Lung (tissue), 12 donors: ENCODE results near the gene PROSER2. TPM values are rescaled to one million over a fixed set of nuclear protein-coding genes. Genes with fewer than 3 reads are reported as not detected.

Experiments used
- ATAC-seq: fragments of 200-7000 bp; cut with Tn5 transposase; one replicate; pipeline ENCODE4 v1.9.1; 2020; ENCODE audit warnings: moderate number of reproducible peaks; ENCODE audit not compliant: insufficient read depth, low FRiP score
- DNase-seq, 3 donors: peaks; one replicate each; pipeline ENCODE4 v3.0.0-alpha.2; 2013 to 2017
- H3K27ac ChIP-seq, 2 donors: one replicate each; pipeline ENCODE4 v1.5.1; 2013; ENCODE audit warnings: mild to moderate bottlenecking in 2 of 2, moderate library complexity in 2 of 2, control low read depth in 1 of 2, inconsistent platforms in 1 of 2, low read depth in 1 of 2, low read length in 1 of 2
- H3K27me3 ChIP-seq, 3 donors: one replicate each; pipeline ENCODE4 v1.5.1; 2013; ENCODE audit warnings: low read length in 2 of 3; ENCODE audit not compliant: control insufficient read depth in 3 of 3, insufficient read depth in 3 of 3
- H3K36me3 ChIP-seq, 4 donors: one replicate each; pipeline ENCODE4 v1.5.1; 2013; ENCODE audit warnings: low read length in 4 of 4, mild to moderate bottlenecking in 1 of 4, moderate library complexity in 1 of 4; ENCODE audit not compliant: control insufficient read depth in 4 of 4, insufficient read depth in 4 of 4
- H3K4me1 ChIP-seq, 5 donors: one replicate each; pipeline ENCODE4 v1.5.1; 2013; ENCODE audit warnings: low read length in 5 of 5, mild to moderate bottlenecking in 2 of 5, moderate library complexity in 1 of 5; ENCODE audit not compliant: control insufficient read depth in 5 of 5, insufficient read depth in 5 of 5
- H3K4me3 ChIP-seq: one replicate; pipeline ENCODE4 v1.5.1; 2013; ENCODE audit warnings: mild to moderate bottlenecking, control low read depth, moderate library complexity
- H3K9ac ChIP-seq, 2 donors: one replicate each; pipeline ENCODE4 v1.5.1; 2013; ENCODE audit warnings: low read length in 2 of 2, control low read depth in 1 of 2; ENCODE audit not compliant: insufficient read depth in 1 of 2
- H3K9me3 ChIP-seq, 4 donors: one replicate each; pipeline ENCODE4 v1.5.1; 2013; ENCODE audit warnings: low read length in 3 of 4, mild to moderate bottlenecking in 1 of 4, moderate library complexity in 1 of 4; ENCODE audit not compliant: control insufficient read depth in 4 of 4, insufficient read depth in 3 of 4
- WGBS, 2 donors: extraction: QIAGEN DNeasy Blood & Tissue Kit; methylation state at CpG; one replicate each; pipeline ENCODE4 v1.1.7; 2013; 5-methylcytosine and 5-hydroxymethylcytosine counted together
- polyA plus RNA-seq, 2 donors: library from polyadenylated mRNA; stranded (reverse); fragments of 200-250 nt; gene quantifications; one replicate each; pipeline ENCODE4 v1.2.1, GENCODE V29; 2013
- total RNA-seq, 2 donors: library from RNA; depleted of rRNA in 1 of 2; stranded (reverse); fragments of >200 nt in 1 of 2; gene quantifications; one replicate each; pipeline ENCODE4 v1.2.1, GENCODE V29; 2014 to 2021
- TF ChIP-seq, protein P1 (sequence below): IDR thresholded peaks from 2 replicates; pipeline ENCODE4 v1.5.1; 2012; ENCODE audit warnings: mild to moderate bottlenecking; ENCODE audit errors: control extremely low read depth, extremely low read depth
- donor health status: control.
- donor health status: control.
- donor health status: Bipolar disorder and iron deficiency.
- donor health status: healthy.
- donor health status: DM: yes; HTN: yes; CAD: no.

PROSER2 gene
- total and polyA plus RNA-seq, 4 donors = 8.2 to 23.9 (median 10.3) TPM

DNA sequence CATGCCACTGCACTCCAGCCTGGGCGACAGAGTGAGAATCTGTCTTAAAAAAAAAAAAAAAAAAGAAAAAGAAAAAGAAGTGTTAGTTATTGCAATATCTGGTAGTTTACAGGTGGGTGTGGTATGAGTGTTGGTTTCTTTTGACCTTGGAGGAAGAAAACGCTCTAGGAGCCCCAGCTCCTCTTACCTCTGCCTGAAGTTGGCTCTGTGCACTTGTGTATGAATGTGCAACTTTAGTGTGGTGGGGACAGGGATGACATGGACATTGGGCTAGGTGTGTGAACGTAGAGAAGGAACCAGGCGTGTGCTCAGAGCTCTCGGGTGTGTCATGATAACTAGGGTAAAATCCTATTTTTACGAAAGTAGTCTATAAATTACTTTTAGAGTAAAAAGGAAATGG lies 11.9 kb downstream of the PROSER2 start:
- TF ChIP-seq, protein P1, sequence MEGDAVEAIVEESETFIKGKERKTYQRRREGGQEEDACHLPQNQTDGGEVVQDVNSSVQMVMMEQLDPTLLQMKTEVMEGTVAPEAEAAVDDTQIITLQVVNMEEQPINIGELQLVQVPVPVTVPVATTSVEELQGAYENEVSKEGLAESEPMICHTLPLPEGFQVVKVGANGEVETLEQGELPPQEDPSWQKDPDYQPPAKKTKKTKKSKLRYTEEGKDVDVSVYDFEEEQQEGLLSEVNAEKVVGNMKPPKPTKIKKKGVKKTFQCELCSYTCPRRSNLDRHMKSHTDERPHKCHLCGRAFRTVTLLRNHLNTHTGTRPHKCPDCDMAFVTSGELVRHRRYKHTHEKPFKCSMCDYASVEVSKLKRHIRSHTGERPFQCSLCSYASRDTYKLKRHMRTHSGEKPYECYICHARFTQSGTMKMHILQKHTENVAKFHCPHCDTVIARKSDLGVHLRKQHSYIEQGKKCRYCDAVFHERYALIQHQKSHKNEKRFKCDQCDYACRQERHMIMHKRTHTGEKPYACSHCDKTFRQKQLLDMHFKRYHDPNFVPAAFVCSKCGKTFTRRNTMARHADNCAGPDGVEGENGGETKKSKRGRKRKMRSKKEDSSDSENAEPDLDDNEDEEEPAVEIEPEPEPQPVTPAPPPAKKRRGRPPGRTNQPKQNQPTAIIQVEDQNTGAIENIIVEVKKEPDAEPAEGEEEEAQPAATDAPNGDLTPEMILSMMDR = no peak
- no peak for ATAC-seq
- no peak overlapping the region for H3K9ac ChIP-seq
- no peaks in the 10 kb centered on the region for H3K27me3 ChIP-seq
- DNase-seq = no peak
- WGBS, 2 donors = 72 to 78% methylated on average over 6 of the region's 6 CpGs
- no peaks in the 10 kb centered on the region for H3K9me3 ChIP-seq
- no peak overlapping the region for H3K4me3 ChIP-seq
- H3K4me1 ChIP-seq = peaks cover 0 to 9% (median 0%) of the 10 kb centered on the region in 5 donors
- H3K27ac ChIP-seq = no peak overlapping the region
- H3K36me3 ChIP-seq = no peaks in the 10 kb centered on the region

DNA sequence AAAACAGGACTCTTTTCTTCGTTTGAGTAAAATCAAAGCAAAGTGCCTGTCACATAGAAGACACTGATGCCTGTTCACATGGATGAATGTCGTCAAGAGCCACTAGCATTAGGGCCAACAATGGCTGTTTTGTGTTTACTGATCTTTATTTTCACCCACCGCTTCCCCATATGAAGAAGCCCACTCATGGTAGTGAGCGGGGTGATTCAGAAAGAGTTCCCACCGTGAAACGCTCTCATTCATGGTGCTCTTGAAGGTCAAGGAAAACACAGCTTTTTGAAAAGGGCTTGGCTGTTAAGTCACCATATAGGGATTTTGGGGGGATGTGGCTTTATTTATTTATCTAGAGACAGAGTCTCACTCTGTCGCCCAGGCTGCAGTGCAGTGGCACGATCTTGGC lies 12.5 kb downstream of the PROSER2 start:
- Histone ChIP-seq H3K36me3 (no peaks in the 10 kb centered on the region), H3K9ac (no peak overlapping the region), H3K4me3 (no peak overlapping the region), H3K27me3 (no peaks in the 10 kb centered on the region), H3K4me1 (peaks cover 0 to 7% (median 0%) of the 10 kb centered on the region in 5 donors), H3K9me3 (no peaks in the 10 kb centered on the region), H3K27ac (no peak overlapping the region)
- no peak for ATAC-seq
- TF ChIP-seq, protein P1 = no peak
- no peak for DNase-seq
- 92 to 95% methylated on average over 8 of the region's 8 CpGs for WGBS, 2 donors

DNA sequence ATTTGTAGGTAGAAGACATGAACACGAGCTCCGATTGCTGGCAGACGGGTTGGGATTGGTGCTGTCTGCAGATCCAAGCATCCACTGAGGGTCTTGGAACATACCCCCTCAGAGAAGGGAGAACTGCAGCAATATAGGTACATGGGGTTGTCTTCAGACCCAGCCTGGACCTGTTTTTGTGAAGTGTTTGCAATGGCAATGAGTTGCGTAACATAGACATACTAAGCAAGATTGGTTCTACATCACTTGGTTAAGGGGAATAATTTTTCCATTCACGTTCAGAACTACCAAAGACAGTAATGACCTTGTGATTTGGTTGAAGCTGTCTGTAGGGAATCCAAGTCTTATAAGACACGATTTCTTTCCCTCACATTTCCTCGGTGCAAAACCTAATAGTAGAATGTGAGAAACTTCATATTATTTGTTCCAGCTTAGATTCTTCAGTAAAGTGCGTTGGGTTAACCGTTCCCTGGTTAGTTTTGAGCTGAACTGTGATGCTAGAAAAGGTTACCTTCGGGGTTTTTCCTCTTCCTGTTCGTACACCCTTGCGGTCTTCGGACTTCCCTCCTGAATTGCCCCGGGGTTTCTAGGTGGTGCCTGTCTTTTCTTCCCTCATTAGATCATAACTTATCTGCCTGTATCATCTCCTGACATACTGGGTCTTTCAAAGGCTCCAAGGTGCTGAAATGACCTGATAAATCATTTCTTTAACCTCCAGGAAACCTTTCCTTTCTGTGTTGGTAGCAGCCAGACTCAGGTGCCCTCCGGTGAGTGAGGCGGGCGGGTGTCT lies 14.4 kb downstream of the PROSER2 start:
- Histone ChIP-seq H3K36me3 (no peaks in the 10 kb centered on the region), H3K4me1 (no peaks in the 10 kb centered on the region), H3K27ac (no peak overlapping the region), H3K9ac (no peak overlapping the region), H3K4me3 (no peak overlapping the region), H3K9me3 (no peaks in the 10 kb centered on the region), H3K27me3 (no peaks in the 10 kb centered on the region)
- ATAC-seq (no peak), DNase-seq (no peak)
- WGBS, 2 donors = 68 to 78% methylated on average over 17 of the region's 17 CpGs
- TF ChIP-seq, protein P1 = no peak
